A549 (cell line): ENCODE measurements around the gene OGFOD1.

ENCODE experiments used
- CTCF ChIP-seq: fragments of >200 bp; sonication (Bioruptor Twin); formaldehyde crosslinking; IDR thresholded peaks from 3 replicates; pipeline ENCODE4 v1.5.1; 2016
- POLR2A ChIP-seq: IDR thresholded peaks from 2 replicates; pipeline ENCODE4 v1.6.1; 2012; ENCODE audit warnings: mild to moderate bottlenecking, low read length

DNA sequence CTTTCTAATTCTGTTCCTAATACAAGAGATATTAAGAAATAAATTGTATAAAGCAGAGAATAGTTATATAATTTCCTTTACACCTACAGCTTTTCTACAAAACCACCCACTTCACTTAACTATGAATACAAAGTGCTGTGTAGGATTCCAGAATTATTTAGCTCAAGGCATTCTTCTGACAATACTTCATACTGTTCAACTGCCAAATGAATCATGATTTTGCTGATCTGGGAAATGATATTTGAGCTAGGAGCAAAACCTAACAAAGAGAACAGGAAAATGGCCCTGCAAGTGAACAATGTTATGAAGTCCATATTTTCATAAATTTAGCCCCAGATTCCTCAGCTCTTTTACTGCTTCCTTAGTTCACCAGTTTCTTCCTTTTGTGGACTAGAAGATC, 55.6 kb downstream of the OGFOD1 start:
- no peak for TF ChIP-seq POLR2A
- no peak for TF ChIP-seq CTCF
